GM21367 (cell line): Measurements from ENCODE around the gene TMEM8B.
"Not testable (repeated sequence)": the region's sequence is repeated elsewhere in the genome, so short reads cannot be mapped to it uniquely, and the experiment has no call there.

Source experiments
- ATAC-seq: cut with Tn5 transposase; IDR thresholded peaks from one replicate; pipeline ENCODE4 v1.9.1; 2021; ENCODE audit not compliant: unreplicated experiment

The TMEM8B gene

GRCh38 chr9:35905051-35905781 is 76.2 kb downstream of the TMEM8B start:
- no peak for ATAC-seq

- ATAC-seq = no peak
Observed at GRCh38 chr9:35905912-35906679, 77.1 kb downstream of the TMEM8B start, which contains the start of gene HRCT1. Gene HRCT1 (plus strand): TSS chr9:35906202. CDS start chr9:35906288, 86 bp downstream.

GRCh38 chr9:35906923-35907699 is 78.1 kb downstream of the TMEM8B start:
- no peak for ATAC-seq

- ATAC-seq = no peak
Observed at GRCh38 chr9:35907711-35908503, 78.9 kb downstream of the TMEM8B start.

GRCh38 chr9:35908504-35909125 is 79.6 kb downstream of the TMEM8B start:
- ATAC-seq = no peak

GRCh38 chr9:35909274-35909673 is 80.2 kb downstream of the TMEM8B start, which contains the start of gene SPAAR:
Gene SPAAR (plus strand): TSS chr9:35909490. CDS start chr9:35910464, 974 bp downstream.
- ATAC-seq = no peak

GRCh38 chr9:35909687-35910612 is 80.9 kb downstream of the TMEM8B start:
- ATAC-seq = no peak

GRCh38 chr9:35910613-35911359 is 81.8 kb downstream of the TMEM8B start:
- no peak for ATAC-seq

GRCh38 chr9:35911690-35912089 is 82.7 kb downstream of the TMEM8B start:
- ATAC-seq = no peak

- ATAC-seq = no peak
Observed at GRCh38 chr9:35912791-35913400, 83.9 kb downstream of the TMEM8B start.

- ATAC-seq = not testable (repeated sequence)
Observed at GRCh38 chr9:35913429-35913828, 84.4 kb downstream of the TMEM8B start.

GRCh38 chr9:35914301-35914807 is 85.3 kb downstream of the TMEM8B start:
- ATAC-seq = no peak
